GDM1 (cell line): ENCODE results near the gene IFT80.
"Not testable (repeated sequence)": the region's sequence is repeated elsewhere in the genome, so short reads cannot be mapped to it uniquely, and the experiment has no call there.

ENCODE experiments used
- DNase-seq: peaks from one replicate; lab custom pipeline; 2025; lab: John Stamatoyannopoulos, UW

Gene IFT80

DNA sequence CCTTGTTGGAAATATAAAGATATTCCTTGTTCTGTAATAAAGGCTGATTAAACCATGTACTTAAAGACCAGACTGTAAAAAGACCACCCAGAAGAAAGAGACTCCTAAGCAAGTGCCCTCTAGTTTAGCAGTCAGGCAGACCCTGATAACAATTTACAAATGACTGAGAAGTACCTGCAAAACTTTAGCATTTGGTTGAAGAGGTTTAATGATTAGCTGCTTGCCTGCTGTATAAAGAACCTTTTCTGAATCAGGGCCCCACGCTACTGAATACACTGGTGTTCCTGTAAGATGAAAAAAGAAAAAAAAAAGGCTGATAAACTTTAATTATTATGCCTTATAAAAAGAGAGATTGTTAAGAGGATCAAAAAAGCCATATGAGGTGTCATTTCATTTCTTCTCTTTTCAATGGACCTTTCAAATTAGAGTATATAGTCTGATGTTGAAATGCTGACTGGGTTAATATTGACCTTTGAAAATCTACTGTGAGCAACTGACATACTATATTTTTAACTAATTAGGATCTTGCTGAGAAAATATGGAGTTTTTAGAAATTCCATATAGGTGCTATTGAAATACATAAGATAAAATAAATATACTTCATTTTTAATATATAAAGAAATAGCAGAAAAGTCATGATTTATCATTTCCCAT lies 33.0 kb downstream of the IFT80 start:
- DNase-seq: no peak

DNA sequence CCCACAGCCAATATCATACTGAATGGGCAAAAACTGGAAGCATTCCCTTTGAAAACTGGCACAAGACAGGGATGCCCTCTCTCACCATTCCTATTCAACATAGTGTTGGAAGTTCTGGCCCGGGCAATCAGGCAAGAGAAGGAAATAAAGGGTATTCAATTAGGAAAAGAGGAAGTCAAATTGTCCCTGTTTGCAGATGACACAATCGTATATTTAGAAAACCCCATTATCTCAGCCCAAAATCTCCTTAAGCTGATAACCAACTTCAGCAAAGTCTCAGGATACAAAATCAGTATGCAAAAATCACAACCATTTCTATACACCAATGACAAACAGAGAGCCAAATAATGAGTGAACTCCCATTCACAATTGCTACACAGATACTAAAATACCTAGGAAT lies 36.1 kb downstream of the IFT80 start:
- not testable (repeated sequence) for DNase-seq

DNA sequence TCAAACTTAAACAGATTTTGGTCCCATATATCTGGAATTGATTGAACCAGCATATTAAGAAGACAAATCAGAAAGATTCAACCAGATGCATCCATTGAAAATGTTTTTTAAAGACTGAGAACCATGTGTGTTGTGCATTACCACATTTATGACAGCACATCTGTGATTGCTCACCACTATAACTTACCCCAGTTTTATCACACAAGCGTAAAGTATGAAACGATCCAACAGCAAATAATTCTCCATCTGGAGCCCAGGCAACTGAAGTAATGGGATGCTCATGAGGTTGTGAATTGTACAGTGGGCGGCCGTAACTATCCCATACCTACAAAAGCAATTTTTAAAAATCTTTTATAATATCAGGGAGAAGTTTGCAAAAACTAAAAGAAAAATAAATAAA lies 43.2 kb downstream of the IFT80 start:
- no peak for DNase-seq

DNA sequence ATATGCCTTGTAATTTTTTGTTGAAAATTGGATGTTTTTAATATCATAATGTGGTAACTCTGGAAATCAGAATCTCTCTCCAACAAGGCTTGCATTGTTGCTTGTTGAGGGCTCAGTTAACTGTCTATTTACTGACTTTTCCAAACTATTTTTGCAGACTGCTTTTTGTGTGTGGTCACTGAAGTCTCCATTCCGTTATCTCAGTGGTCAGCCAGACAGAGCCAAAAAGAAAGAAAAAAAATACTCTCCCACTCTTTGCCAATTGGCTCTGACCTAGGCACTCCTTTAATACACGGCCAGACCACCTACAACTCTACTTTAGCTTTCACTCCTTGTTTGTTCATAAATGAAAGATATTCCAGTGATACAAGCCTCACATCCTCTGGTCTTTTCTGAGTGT lies 52.5 kb downstream of the IFT80 start:
- DNase-seq: no peak

DNA sequence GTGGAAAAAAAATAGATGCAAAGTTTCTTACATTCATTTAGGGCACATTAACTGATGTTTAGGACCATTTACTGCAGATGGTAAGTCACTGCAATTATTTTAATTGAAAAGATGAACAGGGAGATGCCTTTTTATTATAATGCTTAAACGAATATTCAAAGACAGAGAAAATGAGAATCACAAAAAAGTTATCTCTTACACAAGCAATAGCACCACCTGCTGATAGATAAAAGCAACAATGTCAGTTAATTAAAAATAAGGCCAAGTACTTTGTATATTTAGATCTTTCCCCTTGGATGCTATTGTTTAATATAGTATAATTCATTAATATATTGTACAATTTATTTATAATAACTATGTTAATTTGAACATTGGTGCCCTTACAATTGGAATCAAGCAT lies 55.9 kb downstream of the IFT80 start:
- DNase-seq: no peak

DNA sequence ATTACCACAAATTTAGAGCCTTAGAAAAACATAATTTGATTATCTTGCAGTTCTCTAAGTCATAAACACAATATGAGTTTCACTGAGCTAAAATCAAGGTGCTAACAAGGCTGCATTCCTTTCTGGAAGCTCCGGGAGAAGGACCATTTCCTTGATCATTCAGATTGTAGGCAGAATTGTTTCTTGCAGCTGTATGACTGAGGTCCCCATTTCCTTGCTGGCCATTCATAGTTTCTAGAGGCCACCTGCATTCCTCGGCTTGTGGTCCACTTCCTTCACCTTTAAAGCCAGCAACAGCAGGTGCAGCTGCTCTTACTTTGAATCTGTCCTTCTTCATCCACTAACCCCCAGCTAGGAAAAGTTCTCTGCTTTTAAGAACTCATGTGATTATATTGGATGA lies 58.7 kb downstream of the IFT80 start:
- DNase-seq: no peak

DNA sequence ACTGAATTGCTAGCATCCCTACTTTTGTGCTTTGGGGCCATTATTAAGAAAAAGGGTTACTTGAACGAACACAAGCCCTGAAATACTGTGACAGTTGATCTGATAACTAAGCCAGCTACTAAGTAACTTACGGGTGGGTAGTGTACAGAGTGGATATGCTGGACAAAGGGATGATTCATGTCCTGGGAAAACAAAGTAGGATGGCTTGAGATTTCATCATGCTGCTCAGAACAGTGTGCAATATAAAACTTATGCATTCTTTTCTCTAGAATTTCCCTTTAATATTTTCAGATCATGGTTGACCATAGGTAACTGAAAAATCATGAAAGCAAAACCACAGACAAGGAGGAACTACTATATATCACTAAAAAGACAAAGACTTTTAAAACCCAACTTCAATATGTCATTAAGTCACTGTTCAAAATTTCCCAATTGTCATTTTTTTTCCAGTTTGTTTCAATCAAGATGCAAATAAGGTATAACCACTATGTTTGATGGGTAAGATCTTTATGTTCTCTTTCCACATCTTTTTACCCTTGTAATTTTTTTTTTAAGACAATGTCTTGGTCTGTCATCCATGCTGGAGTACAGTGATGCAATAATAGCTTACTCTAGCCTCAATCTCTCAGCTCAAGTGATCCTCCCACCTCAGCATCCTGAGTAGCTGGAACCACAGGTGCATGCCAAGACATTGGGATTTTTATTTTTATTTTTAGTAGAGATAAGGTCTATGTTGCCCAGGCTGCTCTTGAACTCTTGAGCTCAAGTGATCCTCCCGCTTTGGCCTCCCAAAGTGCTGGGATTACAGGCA lies 67.7 kb downstream of the IFT80 start:
- no peak for DNase-seq

DNA sequence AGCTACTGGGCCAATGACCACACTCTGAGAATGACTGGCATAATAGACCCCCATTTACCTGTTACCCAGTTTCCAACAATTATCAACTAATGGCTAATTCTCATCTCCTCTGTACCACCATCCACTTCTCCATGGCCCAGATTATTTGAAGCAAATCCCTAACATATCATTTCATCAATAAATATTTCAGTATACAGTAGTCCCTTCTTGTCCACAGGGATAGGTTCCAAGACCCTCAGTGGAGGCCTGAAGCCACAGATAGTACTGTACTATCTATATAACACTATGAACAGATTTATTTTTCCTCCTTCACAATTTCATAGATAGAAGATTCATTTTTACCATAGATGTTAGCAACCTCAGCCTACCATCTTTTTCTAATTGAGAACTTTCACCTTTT lies 68.3 kb downstream of the IFT80 start:
- DNase-seq: no peak

DNA sequence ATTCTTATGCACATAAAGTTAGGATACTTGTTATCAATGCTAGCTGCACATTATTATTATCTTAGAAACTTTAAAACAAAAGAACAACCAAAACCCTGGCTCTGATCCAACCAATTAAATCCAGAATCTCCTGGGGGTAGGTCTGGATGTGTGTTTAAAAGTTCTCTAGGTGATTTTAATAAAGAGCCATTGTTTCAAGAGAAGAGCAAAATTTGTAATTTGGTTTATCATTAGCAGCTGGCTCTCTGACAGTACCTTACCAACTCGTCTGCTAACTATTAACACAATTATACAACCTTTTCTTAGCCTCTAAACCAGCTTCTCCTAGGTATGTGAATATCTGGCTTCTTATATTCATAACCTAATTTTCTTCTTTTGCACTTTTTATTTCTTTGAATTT lies 68.9 kb downstream of the IFT80 start:
- DNase-seq: no peak

DNA sequence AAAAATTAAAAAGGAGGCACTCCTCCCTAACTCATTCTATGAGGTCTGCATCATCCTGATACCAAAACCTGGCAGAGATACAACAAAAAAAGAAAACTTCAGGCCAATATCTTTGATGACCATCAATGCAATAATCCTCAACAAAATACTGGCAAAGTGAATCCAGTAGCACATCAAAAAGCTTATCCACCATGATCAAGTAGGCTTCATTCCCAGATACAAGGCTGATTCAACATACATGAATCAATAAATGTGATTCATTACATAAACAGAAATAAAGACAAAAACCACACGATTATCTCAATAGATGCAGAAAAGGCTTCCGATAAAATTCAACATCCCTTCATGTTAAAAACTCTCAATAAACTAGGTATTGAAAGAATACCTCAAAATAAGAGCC lies 72.7 kb downstream of the IFT80 start:
- not testable (repeated sequence) for DNase-seq

DNA sequence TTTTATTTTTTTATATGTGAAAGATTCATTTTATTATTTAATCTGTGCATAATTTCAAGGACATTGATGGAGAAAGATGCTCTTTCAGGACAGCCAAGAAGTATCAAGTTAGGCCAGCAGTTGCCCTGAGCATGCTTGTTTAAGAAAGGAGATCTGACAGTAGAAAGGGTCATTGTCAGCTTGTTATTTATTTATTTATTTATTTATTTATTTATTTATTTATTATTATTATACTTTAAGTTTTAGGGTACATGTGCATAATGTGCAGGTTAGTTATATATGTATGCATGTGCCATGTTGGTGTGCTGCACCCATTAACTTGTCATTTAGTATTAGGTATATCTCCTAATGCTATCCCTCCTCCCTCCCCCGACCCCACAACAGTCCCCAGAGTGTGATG lies 77.2 kb downstream of the IFT80 start:
- not testable (repeated sequence) for DNase-seq

DNA sequence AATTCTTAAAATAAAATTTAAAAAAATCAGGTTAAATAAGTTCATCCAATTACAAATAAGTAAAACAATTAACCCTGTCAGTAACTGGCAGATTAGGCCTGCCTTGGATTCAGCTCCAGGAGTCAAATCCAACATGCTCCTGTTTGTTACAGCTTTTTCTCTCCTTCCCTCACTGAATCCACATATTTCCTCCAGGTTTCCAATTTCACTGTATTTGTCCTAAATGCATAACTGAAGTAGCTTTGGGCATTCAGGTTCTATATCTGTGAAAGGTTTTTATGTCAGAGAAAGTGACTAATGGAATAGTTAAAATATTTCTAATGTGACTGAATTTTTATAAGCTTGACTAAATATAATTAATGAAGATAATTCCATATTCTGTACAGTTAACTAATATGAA lies 79.7 kb downstream of the IFT80 start:
- no peak for DNase-seq

DNA sequence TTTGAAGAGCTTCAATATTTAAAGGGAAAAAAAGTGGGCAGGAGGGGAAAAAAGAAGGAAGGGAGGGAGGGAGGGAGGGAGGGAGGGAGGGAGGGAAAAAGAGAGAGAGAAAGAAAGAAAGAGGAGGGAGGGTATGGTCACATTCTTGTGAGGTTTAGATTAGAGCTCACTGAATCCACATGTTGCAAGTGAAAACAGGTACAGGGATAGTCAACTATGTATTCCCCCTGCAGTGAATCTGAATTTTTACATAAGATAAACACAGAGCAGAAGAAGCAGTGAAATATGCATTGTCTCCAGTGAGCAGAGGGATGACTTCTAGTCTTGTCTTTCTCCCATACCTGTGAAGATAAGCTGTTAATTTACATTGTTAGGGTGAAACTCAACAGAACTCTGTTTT lies 84.0 kb downstream of the IFT80 start:
- no peak for DNase-seq

DNA sequence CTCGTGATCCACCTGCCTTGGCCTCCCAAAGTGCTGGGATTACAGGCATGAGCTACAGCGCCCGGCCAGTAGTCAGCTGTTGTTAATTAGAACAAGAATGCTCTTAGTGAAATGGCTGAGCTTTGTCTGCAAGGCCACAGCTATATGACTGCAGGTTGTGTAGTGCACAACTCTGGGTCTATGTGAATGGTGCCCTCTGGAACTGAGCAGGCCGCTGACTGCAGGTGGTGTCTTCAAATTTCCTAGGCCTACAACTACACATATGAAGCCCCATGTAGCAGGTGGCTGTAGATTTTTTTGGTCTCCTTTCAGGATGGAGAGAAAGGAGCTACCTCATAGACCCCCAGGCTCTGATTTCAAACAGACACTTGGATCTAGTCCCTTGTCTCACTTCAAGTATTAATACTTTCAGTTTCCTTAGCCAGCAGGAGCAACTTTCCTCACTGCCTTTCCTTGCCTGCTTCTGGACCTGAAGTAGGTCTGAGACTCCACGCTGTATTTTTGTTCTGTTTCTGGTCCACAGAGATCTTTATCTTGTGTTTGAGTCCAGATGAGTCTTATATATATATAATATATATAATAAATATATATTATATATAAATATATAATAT lies 86.9 kb downstream of the IFT80 start:
- DNase-seq: no peak

DNA sequence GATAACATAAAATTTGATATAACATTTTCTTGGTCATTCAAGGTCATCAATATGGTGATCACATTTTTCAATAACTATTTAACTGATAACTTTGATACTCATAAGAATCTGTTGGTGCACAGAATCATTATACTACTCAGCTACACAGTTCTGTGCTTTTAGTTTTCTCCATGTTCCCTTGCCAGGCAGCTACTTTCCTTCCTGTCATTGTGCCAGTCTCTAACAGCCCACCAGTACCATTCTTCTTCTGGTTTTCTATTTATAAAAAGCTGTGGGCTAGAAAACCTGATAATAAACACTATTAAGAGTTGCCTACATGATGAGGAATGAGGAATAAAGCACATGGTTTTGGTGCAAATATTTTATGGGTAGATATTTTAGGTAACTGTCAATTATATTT lies 96.2 kb downstream of the IFT80 start:
- DNase-seq: no peak

DNA sequence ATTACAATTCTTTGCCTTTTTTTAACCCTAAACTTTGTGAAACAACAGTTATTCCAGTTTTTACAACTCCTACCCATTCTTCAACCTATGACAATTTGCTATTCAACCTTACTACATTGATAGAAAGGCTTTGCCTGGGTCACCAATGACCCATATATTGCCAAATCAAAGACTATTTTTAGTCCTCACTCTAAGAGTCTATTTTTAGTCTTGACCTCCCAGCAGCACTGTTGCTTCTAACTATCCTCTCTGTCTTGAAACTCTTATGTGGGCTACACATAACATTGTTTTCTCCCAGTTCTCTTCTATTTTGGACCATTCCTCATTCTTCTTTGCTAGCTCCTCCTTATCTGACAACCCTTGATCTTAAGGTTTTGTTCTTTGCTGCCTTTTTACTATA lies 102.4 kb downstream of the IFT80 start:
- DNase-seq: no peak

DNA sequence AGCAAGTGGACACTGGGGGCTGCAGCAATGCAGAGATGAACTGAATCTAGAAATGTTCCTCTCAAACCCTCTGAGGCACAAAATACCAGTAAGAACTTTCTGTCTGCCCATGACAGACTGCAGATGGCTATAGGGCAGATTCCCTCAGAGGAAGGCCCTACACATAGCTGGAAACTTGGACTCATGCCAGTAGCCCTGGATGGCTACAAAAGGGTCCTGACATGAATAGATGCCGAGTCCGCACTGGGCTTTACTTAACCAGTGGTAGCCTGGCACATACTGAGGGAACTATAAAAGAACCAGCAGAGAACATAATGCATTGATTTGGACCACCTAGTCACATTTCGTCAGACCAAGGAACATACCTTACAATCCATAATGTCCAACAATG lies 107.1 kb downstream of the IFT80 start:
- no peak for DNase-seq

DNA sequence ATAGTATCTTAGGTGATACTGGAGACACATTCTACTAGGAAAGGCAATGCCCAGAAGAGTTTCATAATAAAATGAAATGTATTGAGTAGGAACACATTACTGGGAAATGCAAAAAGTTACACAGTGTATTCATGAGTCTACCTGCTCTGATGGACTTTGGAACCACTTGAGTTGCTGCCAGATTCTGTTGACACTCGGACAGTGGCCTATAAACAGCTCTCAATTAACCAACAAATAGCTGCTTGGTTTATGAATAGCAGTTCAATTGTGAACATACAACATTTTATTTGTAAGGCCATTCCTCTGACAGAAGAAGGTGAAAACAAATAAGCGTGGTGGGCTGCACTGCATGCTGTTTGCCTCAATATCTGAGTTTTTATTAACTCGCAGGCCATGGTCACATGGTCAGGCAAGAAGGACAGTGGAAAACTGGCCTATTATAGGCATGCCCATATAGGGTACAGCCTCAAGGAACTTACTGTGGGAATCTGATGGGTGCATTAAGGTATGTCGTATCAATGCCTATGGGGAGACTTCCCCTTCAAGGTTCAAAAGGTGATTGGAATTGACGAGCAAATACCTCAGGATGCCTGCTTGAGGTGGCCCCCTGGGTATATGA lies 107.6 kb downstream of the IFT80 start:
- no peak for DNase-seq

DNA sequence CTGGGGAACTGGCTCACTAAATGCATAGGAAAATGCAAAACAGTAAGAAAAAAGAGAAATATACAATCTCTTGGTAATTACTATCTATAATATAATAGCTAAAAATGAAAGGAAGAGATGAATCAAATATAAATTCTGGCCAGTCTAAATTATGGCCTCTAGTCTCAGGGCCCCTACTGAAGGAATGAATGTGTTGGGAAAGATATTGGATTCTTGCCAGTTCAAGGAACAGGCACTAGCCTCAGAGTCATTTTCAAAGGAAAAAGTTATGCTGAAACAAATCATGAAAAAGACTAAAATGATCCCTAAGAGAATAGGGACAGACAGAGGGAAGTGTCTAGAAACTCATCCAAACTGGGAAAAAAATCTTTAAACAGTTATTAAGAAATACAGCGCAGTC lies 111.4 kb downstream of the IFT80 start:
- DNase-seq: no peak

DNA sequence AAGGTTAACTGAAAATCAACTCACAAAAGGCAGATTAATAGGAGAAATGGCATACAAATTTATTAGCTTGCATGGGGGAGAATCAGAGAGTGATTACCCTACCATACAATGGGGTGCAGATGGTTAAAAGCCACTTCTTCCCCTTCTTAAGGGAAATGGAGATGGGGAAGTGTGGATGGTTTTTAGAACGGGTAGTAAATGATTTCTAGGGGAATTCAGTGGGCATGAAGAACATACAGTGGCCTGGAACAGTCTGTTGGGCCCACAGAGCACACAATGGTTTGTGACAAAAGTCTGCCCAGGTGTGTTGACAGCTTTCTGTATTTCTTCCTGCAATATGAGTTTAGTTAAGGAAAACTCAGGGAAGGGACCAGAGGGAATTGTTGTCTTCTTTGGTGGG lies 112.8 kb downstream of the IFT80 start:
- no peak for DNase-seq

DNA sequence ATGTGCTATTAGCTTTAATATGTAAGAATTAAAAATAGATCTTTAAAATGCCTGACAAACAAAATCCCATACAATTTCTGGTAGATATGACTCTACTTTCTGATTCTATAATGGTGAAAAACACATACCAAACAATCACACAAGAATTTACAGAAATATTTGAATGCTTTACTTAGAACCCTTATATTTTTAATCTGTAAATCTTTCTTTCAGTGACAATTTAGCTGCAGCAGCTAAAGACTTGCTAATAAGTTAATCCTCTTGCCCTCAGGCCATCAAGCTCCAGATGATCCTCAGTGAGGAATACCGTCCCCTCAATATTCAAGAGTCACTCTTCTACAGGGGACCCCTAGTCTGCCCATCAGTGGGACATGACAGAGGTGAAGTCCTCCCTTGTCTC lies 118.2 kb downstream of the IFT80 start:
- DNase-seq: no peak

DNA sequence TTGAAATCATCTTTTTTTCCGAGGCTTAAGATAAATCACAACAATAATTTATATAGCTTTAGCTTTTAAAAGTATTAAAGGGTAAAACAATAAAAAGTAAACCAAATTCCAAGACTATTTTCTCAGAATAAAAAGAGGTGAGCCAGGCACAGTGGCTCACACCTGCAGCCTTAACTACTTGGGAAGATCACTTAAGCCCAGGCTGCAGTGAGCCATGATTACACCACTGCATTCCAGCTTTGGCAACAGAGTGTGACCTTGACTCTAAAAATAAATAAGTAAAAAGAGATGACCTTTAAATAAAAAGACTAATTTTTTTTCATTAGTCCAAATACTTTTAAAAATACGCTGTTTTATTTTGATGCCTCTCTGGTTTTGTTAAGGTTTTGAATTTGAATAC lies 119.4 kb downstream of the IFT80 start:
- no peak for DNase-seq

DNA sequence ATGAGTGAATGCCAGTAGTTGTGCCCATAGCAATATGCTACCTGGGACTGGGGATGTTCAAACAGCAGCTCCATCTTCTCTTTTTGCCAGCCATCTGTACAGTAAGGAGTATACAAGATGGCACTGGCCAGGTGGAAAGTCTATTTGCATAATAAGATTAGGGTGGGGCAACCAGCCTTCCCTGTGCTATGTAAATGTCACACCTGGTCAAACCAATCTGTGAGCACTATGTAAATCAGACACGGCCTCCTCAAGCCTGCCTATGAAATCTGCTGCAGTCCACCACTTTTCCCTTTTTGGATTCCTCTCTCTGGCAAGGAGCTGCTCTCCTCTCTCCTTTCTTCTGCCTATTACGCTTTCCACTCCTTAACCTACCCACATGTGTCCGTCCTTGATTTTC lies 120.8 kb downstream of the IFT80 start:
- DNase-seq: no peak
